Cardiac fibroblast (primary cell): ENCODE results near the gene ERGIC1.

Source experiments
- DNase-seq, 2 donors: peaks; one replicate each; pipeline versions ENCODE4 v3.0.0 to v3.0.0-alpha.2; 2010; ENCODE audit warnings: low read depth in 2 of 2
- H3K4me3 ChIP-seq, 2 donors: replicated peaks in 1 of 2; 1 replicate in 1 of 2; 2 replicates in 1 of 2; pipeline ENCODE4 v1.5.1; 2011; ENCODE audit warnings: low read depth in 2 of 2, low read length in 2 of 2, mild to moderate bottlenecking in 2 of 2, moderate library complexity in 1 of 2
- TF ChIP-seq, protein P1 (sequence below): IDR thresholded peaks from one replicate; pipeline ENCODE4 v1.5.1; 2011; ENCODE audit warnings: low read depth, mild to moderate bottlenecking, low read length, inconsistent platforms

Gene ERGIC1

DNA sequence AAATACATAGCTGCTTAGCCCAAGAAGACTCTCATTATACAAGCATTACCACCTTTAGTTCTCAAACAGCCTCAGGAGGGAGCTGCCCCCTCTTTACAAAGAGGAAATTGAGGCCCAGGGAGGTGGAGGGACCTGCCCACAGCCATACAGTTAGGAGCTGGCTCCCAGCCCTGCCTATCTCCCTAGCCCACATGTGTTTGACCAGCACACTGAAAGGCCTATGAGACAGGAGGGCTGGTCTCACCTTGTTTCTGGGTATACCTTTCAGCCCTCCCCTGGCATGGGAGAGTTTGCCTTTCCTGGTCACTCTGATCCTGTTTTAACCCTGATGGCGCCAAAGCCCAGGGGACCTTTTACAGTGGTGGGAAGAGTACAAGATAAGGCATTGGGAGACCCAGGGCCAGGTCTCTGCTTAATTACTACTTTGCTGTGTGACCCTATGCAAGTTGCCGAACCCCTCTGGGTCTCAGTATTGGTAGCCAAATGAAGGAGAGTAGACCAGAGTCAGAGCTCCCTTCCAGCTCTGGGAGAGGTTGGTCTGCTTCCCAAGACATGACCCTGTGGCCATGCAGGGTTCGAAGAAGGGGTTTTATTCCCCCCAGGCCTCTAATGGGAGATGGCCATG, 64.3 kb downstream of the ERGIC1 start:
- no peak overlapping the region for H3K4me3 ChIP-seq
- TF ChIP-seq, protein P1, sequence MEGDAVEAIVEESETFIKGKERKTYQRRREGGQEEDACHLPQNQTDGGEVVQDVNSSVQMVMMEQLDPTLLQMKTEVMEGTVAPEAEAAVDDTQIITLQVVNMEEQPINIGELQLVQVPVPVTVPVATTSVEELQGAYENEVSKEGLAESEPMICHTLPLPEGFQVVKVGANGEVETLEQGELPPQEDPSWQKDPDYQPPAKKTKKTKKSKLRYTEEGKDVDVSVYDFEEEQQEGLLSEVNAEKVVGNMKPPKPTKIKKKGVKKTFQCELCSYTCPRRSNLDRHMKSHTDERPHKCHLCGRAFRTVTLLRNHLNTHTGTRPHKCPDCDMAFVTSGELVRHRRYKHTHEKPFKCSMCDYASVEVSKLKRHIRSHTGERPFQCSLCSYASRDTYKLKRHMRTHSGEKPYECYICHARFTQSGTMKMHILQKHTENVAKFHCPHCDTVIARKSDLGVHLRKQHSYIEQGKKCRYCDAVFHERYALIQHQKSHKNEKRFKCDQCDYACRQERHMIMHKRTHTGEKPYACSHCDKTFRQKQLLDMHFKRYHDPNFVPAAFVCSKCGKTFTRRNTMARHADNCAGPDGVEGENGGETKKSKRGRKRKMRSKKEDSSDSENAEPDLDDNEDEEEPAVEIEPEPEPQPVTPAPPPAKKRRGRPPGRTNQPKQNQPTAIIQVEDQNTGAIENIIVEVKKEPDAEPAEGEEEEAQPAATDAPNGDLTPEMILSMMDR = no peak

DNA sequence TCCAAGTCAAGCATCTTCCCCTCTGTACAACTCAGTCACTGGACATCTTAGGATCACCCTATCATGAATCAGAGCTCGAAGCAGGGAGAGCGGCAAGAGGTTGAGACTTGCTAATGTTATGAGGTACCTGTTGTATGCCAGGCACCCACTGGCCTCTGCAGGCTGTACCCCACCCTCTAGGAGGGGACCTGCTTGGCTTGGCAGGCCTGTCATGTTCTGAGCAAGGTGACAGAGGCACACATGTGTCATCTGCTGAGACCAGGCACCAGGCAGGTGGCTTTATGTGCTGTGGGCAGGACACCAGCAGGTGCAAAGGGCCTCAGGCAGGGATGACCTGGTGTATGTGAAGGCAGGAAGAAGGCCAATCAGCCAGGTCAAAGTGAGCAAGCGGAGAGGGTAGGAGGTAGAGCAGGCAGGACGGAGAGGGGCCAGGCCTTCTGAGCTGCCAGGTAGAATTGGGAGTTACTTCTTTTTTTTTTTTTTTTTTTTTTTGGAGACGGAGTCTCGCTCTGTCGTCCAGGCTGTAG, 64.9 kb downstream of the ERGIC1 start:
- H3K4me3 ChIP-seq = no peak overlapping the region
- DNase-seq = no peak
- TF ChIP-seq, protein P1 = no peak

More for the DNA sequence above, 64.3 kb downstream of the ERGIC1 start:
- no peak for DNase-seq

DNA sequence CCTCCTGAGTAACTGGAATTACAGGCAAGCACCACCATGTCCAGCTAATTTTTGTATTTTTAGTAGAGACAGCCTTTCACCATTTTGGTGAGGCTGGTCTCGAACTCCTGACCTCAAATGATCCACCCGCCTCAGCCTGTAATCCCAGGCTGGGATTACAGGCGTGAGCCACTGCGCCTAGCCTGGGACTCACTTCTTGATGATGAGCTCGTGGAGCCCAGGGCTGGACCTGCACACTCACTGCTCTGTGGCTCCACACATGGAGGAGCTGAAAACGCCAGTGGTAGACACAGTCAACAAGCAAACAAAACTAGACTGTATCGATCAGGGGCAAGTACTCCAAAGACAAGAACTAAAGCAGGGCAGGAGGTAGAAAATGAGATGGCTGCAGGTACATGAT, 65.4 kb downstream of the ERGIC1 start:
- no peak overlapping the region for H3K4me3 ChIP-seq
- TF ChIP-seq, protein P1 = no peak

DNA sequence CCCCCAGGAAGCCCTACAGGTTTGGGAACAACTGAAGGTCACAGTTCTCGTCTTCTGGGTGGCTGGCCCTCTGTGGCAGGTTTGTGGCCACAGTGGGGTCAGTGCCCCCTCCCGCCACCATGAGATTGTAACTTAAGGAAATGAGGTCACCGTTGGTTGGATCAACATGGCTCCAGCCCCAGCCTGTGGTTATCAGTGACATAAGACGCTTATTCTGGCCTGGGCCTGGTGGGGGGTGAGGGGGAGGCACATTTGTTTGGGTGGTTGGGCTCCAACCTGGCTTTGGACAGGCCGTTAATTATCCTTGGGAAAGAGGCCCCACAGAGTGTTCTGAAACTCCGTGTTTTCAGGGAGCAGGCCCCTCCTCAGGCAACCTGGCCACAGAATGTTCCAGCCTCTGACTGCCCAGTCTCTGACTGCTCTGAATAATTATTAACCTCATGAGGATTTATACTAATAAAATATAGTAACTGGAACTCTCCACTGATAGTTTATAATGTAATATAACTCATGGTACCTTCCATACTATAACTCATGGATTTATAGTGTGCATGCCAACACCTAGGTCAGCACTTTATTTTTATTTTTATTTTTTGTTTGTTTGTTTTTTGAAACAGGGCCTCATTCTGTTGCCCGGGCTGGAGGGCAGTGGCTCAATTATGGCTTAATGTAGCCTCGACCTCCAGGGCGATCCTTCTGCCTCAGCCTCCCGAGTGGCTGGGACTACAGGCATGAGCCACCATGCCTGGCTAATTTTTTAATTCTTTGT, 67.1 kb downstream of the ERGIC1 start:
- TF ChIP-seq, protein P1 = no peak
- DNase-seq = peak; percentile 83 to 86
- H3K4me3 ChIP-seq = no peak overlapping the region

More for the DNA sequence above, 65.4 kb downstream of the ERGIC1 start:
- no peak for DNase-seq

DNA sequence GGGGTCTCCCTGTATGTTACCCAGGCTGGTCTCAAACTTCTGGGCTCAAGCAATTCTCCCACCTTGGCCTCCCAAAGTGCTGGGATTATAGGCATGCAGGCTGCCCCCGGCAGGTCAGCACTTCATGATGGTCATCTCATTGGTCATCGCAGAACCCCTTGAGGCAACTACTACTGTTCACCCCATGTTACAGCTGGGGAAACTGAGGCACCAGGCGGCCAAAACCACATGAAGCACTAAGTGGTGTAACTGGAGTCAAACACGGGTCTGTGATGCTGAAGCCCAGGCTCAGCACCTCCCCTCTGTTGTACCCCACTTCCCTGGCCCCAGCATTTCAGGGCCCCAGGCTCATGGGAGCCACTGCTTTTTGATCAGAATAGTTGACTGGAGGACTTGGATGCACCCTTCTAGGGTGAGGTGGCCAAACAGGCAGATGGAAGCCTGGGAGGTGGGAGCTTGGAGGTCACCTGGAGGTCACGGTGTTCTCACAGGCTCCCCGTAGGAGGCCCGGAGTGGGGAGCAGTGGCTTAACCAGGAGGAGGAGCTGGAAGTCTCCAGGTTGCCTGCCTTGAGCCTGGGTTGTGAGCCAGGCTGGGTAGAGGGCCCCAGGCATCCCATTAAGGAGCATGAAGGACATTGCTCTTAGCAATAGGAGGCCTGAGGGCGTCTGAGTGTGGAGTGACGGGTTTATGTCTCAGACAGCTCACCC, 67.9 kb downstream of the ERGIC1 start:
- no peak overlapping the region for H3K4me3 ChIP-seq
- TF ChIP-seq, protein P1 = no peak
- peak; percentile 56 to 73 for DNase-seq

DNA sequence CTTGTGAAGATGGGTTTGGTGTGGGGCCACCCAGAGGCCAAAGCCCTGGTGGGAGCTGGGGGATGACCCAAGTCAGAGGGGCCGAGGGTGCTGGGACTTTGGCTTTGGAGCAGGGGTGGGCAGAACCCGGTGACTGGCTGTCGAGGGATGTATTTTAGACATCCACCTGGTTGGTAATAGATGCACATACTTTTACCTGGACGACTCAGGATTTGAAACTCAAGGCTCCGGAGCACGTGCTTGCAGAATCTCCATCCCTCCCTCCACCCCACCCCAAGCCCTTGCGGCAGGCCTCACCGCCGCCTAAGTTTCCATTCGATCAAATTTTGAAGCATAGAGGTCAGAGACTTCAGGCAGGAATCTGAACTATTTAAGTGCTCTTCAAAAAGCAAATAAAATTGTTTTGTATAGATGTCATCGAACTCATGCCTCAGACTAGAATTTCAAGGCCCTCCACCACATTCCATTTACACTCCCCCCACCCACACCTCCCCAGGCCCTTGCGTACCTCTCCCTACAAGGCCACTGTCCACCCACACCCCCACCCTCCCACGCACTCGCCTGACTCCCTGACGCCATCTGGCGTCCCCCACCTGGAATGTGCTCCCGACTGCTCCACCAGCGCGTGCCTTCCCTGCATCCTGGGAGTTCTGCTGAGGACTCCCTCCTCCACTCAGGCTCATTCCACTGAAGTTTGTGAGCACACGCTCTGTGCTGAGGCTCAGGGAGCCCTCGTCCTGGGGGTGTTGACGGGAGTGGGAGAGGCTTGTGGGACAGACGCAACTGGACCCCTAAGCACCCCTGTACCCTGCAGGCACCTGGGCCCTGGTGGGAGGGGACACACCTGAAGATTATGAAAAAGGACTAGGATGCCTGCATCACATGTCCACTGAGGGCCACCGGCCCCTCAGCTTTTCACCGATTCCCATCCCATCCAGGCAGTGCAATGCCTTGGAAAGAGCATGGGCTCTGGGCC, 68.7 kb downstream of the ERGIC1 start:
- peak; percentile 87 to 93 for DNase-seq

More for the DNA sequence above, 68.7 kb downstream of the ERGIC1 start:
- TF ChIP-seq, protein P1 = peak; percentile 58
- no peak overlapping the region for H3K4me3 ChIP-seq
